Activated CD4-positive, alpha-beta T cell treated with anti-CD3 and anti-CD28 coated beads, Interleukin-2, Interleukin-6, amounts not matched to agents 100 ng/mL and 50 ng/mL, durations not matched to agents 16 hours and 8 hours (primary cell): ENCODE measurements around the gene LPP.
A peak's percentile ranks its signal among the peaks of the same experiment; 100 is the strongest.

Experiments used
- DNase-seq: peaks from one replicate; pipeline ENCODE4 v3.0.0-alpha.2; 2020

The LPP gene

GRCh38 chr3:188306435-188307005 lies 152.6 kb downstream of the LPP start:
- no peak for DNase-seq

GRCh38 chr3:188309437-188310269 lies 155.7 kb downstream of the LPP start:
- DNase-seq = peak; percentile 80

- no peak for DNase-seq
These were observed 156.3 kb downstream of the LPP start for GRCh38 chr3:188310270-188310710.

- no peak for DNase-seq
These were observed 161.6 kb downstream of the LPP start for GRCh38 chr3:188315553-188315952.

- DNase-seq = no peak
These were observed 162.2 kb downstream of the LPP start for GRCh38 chr3:188316021-188316722.

GRCh38 chr3:188316723-188317070 lies 162.7 kb downstream of the LPP start:
- DNase-seq = no peak

- no peak for DNase-seq
These were observed 165.6 kb downstream of the LPP start for GRCh38 chr3:188319569-188319968.

GRCh38 chr3:188320757-188321156 lies 166.8 kb downstream of the LPP start:
- DNase-seq = no peak

- no peak for DNase-seq
These were observed 167.3 kb downstream of the LPP start for GRCh38 chr3:188321258-188321657.

GRCh38 chr3:188322135-188322887 lies 168.4 kb downstream of the LPP start:
- no peak for DNase-seq

- peak; percentile 77 for DNase-seq
These were observed 169.3 kb downstream of the LPP start for GRCh38 chr3:188323067-188323842.

GRCh38 chr3:188326111-188326510 lies 172.2 kb downstream of the LPP start:
- no peak for DNase-seq

- DNase-seq = peak; percentile 26
These were observed 173.0 kb downstream of the LPP start for GRCh38 chr3:188326968-188327367.

- no peak for DNase-seq
These were observed 173.5 kb downstream of the LPP start for GRCh38 chr3:188327433-188327832.

- DNase-seq = peak; percentile 17
These were observed 176.2 kb downstream of the LPP start for GRCh38 chr3:188330138-188330537.

- DNase-seq = no peak
These were observed 177.2 kb downstream of the LPP start for GRCh38 chr3:188331166-188331565.

GRCh38 chr3:188332085-188332484 lies 178.1 kb downstream of the LPP start:
- DNase-seq = no peak

- no peak for DNase-seq
These were observed 181.7 kb downstream of the LPP start for GRCh38 chr3:188335656-188336055.

- no peak for DNase-seq
These were observed 182.2 kb downstream of the LPP start for GRCh38 chr3:188336178-188336577.

- no peak for DNase-seq
These were observed 183.3 kb downstream of the LPP start for GRCh38 chr3:188337232-188337631.

GRCh38 chr3:188338086-188338485 lies 184.1 kb downstream of the LPP start:
- DNase-seq = no peak
